Mesenchymal stem cell (in vitro differentiated cells and primary cell): ENCODE data around the gene SPTBN1.

ENCODE experiments used
- DNase-seq: peaks from one replicate; pipeline ENCODE4 v3.0.0-alpha.2; 2013
- H2AFZ ChIP-seq: one replicate; pipeline ENCODE4 v1.6.1; 2013; ENCODE audit warnings: low read depth, mild to moderate bottlenecking, control low read depth, inconsistent platforms, low read length, moderate library complexity
- H2AK5ac ChIP-seq: 2 replicates; pipeline ENCODE4 v1.6.1; 2013; ENCODE audit warnings: low read length, moderate library complexity, mild to moderate bottlenecking, inconsistent platforms; ENCODE audit not compliant: severe bottlenecking
- H2BK120ac ChIP-seq: one replicate; pipeline ENCODE4 v1.6.1; 2013; ENCODE audit warnings: low read depth, mild to moderate bottlenecking, inconsistent platforms, low read length, moderate library complexity
- H2BK12ac ChIP-seq, 2 experiments: one replicate each; pipeline ENCODE4 v1.6.1; 2013; ENCODE audit warnings: inconsistent platforms in 2 of 2, low read length in 2 of 2, mild to moderate bottlenecking in 2 of 2, moderate library complexity in 2 of 2, control low read depth in 1 of 2
- H2BK15ac ChIP-seq: one replicate; pipeline ENCODE4 v1.6.1; 2013; ENCODE audit warnings: mild to moderate bottlenecking, low read depth, inconsistent platforms; ENCODE audit not compliant: poor library complexity, severe bottlenecking
- H2BK5ac ChIP-seq: 2 replicates; pipeline ENCODE4 v1.6.1; 2013; ENCODE audit warnings: low read depth, mild to moderate bottlenecking, low read length, control low read depth, inconsistent platforms; ENCODE audit not compliant: poor library complexity, severe bottlenecking
- H3K14ac ChIP-seq, 2 experiments: one replicate each; pipeline ENCODE4 v1.6.1; 2013; ENCODE audit warnings: inconsistent platforms in 2 of 2, low read length in 2 of 2, control low read depth in 1 of 2, mild to moderate bottlenecking in 1 of 2, moderate library complexity in 1 of 2
- H3K18ac ChIP-seq, 2 experiments: one replicate each; pipeline ENCODE4 v1.6.1; 2013; ENCODE audit warnings: inconsistent platforms in 2 of 2, low read length in 2 of 2, control low read depth in 1 of 2, low read depth in 1 of 2, mild to moderate bottlenecking in 1 of 2
- H3K23ac ChIP-seq, 2 experiments: one replicate each; pipeline ENCODE4 v1.6.1; 2013; ENCODE audit warnings: inconsistent platforms in 2 of 2, low read length in 2 of 2, mild to moderate bottlenecking in 2 of 2, moderate library complexity in 2 of 2, control low read depth in 1 of 2
- H3K27ac ChIP-seq: 2 replicates; pipeline ENCODE4 v1.5.1; 2013; ENCODE audit warnings: mild to moderate bottlenecking, moderate library complexity, low read length, control low read depth, inconsistent platforms; ENCODE audit not compliant: poor library complexity, severe bottlenecking
- H3K27me3 ChIP-seq, 2 experiments: 2 replicates each; pipeline versions ENCODE4 v1.6.1 to v1.7.0; 2013; ENCODE audit warnings: low read length in 2 of 2, mild to moderate bottlenecking in 2 of 2, moderate library complexity in 2 of 2, control low read depth in 1 of 2, inconsistent platforms in 1 of 2; ENCODE audit not compliant: control insufficient read depth in 1 of 2, insufficient read depth in 1 of 2
- H3K36me3 ChIP-seq, 2 experiments: 2 replicates each; pipeline versions ENCODE4 v1.6.1 to v1.7.0; 2013; ENCODE audit warnings: low read length in 2 of 2, control low read depth in 1 of 2, inconsistent platforms in 1 of 2, low read depth in 1 of 2, mild to moderate bottlenecking in 1 of 2; ENCODE audit not compliant: insufficient read depth in 2 of 2, control insufficient read depth in 1 of 2
- H3K4ac ChIP-seq, 2 experiments: one replicate each; pipeline ENCODE4 v1.6.1; 2013; ENCODE audit warnings: inconsistent platforms in 2 of 2, low read length in 2 of 2, mild to moderate bottlenecking in 2 of 2, moderate library complexity in 2 of 2, control low read depth in 1 of 2, low read depth in 1 of 2
- H3K4me1 ChIP-seq: 2 replicates; pipeline ENCODE4 v1.6.1; 2013; ENCODE audit warnings: low read depth, low read length, control low read depth; ENCODE audit not compliant: control insufficient read depth, insufficient read depth
- H3K4me2 ChIP-seq: 2 replicates; pipeline ENCODE4 v1.6.1; 2013; ENCODE audit warnings: low read length, mild to moderate bottlenecking, inconsistent platforms; ENCODE audit not compliant: poor library complexity, severe bottlenecking
- H3K4me3 ChIP-seq, 2 experiments: 2 replicates each; pipeline versions ENCODE4 v1.5.1 to v1.7.0; 2013; ENCODE audit warnings: low read length in 2 of 2, mild to moderate bottlenecking in 2 of 2, control low read depth in 1 of 2, low read depth in 1 of 2; ENCODE audit not compliant: insufficient read depth in 1 of 2
- H3K79me1 ChIP-seq: replicated peaks from 2 replicates; pipeline ENCODE4 v1.6.1; 2013; ENCODE audit warnings: mild to moderate bottlenecking, control low read depth, low read length, inconsistent platforms; ENCODE audit not compliant: poor library complexity, severe bottlenecking
- H3K9ac ChIP-seq: 2 replicates; pipeline ENCODE4 v1.7.0; 2013; ENCODE audit warnings: mild to moderate bottlenecking, low read length, moderate library complexity
- H3K9me3 ChIP-seq: 2 replicates; pipeline ENCODE4 v1.7.0; 2013; ENCODE audit warnings: mild to moderate bottlenecking, low read length; ENCODE audit not compliant: control insufficient read depth
- H4K8ac ChIP-seq: one replicate; pipeline ENCODE4 v1.6.1; 2013; ENCODE audit warnings: inconsistent platforms, mild to moderate bottlenecking, low read length, moderate library complexity
- H4K91ac ChIP-seq: one replicate; pipeline ENCODE4 v1.6.1; 2013; ENCODE audit warnings: mild to moderate bottlenecking, low read length, inconsistent platforms
- WGBS: methylation state at CpG from one replicate; pipeline ENCODE4 v1.1.7; 2013; ENCODE audit warnings: mixed read lengths; 5-methylcytosine and 5-hydroxymethylcytosine counted together

Gene SPTBN1

GRCh38 chr2:54609647-54610046 is 153.5 kb downstream of the SPTBN1 start:
- Histone ChIP-seq H3K23ac (no peak overlapping the region), H3K9me3 (no peaks in the 10 kb centered on the region), H4K91ac (no peak overlapping the region), H3K27ac (peak overlapping the region; percentile 7), H3K4me3 (no peak overlapping the region), H4K8ac (no peak overlapping the region), H3K9ac (no peak overlapping the region), H3K4me2 (no peak overlapping the region), H2BK5ac (no peak overlapping the region), H3K36me3 (peaks cover 11 to 20% of the 10 kb centered on the region in 2 experiments), H3K4me1 (peaks cover 32% of the 10 kb centered on the region), H3K14ac (no peak overlapping the region), H3K27me3 (no peaks in the 10 kb centered on the region), H2BK15ac (no peak overlapping the region), H2BK12ac (no peak overlapping the region), H2AFZ (no peak overlapping the region), H3K18ac (no peak overlapping the region), H2AK5ac (peak overlapping the region; percentile 65), H3K79me1 (no peaks in the 10 kb centered on the region), H3K4ac (no peak overlapping the region), H2BK120ac (no peak overlapping the region)
- WGBS, result 92% methylated on average over 3 of the region's 3 CpGs
- DNase-seq, result no peak

GRCh38 chr2:54610700-54611099 is 154.6 kb downstream of the SPTBN1 start:
- Histone ChIP-seq H3K18ac (no peak overlapping the region), H3K14ac (no peak overlapping the region), H3K23ac (no peak overlapping the region), H4K8ac (no peak overlapping the region), H2AK5ac (no peak overlapping the region), H2BK15ac (no peak overlapping the region), H4K91ac (no peak overlapping the region), H3K4me3 (no peak overlapping the region), H2BK120ac (no peak overlapping the region), H3K4me1 (peaks cover 30% of the 10 kb centered on the region), H3K4me2 (no peak overlapping the region), H3K79me1 (peaks cover 2% of the 10 kb centered on the region), H3K9ac (no peak overlapping the region), H3K36me3 (peaks cover 14 to 28% of the 10 kb centered on the region in 2 experiments), H3K27ac (peak overlapping the region; percentile 22), H3K4ac (no peak overlapping the region), H2BK12ac (no peak overlapping the region), H2AFZ (no peak overlapping the region), H3K9me3 (no peaks in the 10 kb centered on the region), H3K27me3 (no peaks in the 10 kb centered on the region), H2BK5ac (no peak overlapping the region)
- whole genome bisulfite sequencing, result 0% methylated on average over 1 of the region's 1 CpG
- peak; percentile 80 for DNase-seq

- H3K27ac ChIP-seq, result no peak overlapping the region
- H2AFZ ChIP-seq, result no peak overlapping the region
- H3K14ac ChIP-seq, result no peak overlapping the region
- no peak overlapping the region for H3K4me2 ChIP-seq
- H2BK120ac ChIP-seq, result no peak overlapping the region
- H3K4me1 ChIP-seq, result peaks cover 23% of the 10 kb centered on the region
- DNase-seq, result no peak
- no peak overlapping the region for H4K91ac ChIP-seq
- no peak overlapping the region for H3K4me3 ChIP-seq
- H2AK5ac ChIP-seq, result peak overlapping the region; percentile 43
- no peaks in the 10 kb centered on the region for H3K27me3 ChIP-seq
- no peak overlapping the region for H2BK15ac ChIP-seq
- H2BK12ac ChIP-seq, result peak overlapping the region in 1 of 2 experiments; percentile 21
- H3K23ac ChIP-seq, result no peak overlapping the region
- H4K8ac ChIP-seq, result no peak overlapping the region
- H3K36me3 ChIP-seq, result peaks cover 12 to 41% of the 10 kb centered on the region in 2 experiments
- H3K18ac ChIP-seq, result peak overlapping the region in 1 of 2 experiments; percentile 14
- H3K79me1 ChIP-seq, result peaks cover 2% of the 10 kb centered on the region
- no peak overlapping the region for H3K4ac ChIP-seq
- H3K9ac ChIP-seq, result no peak overlapping the region
- 98% methylated on average over 14 of the region's 14 CpGs for WGBS
- H3K9me3 ChIP-seq, result no peaks in the 10 kb centered on the region
- no peak overlapping the region for H2BK5ac ChIP-seq
These were observed 155.9 kb downstream of the SPTBN1 start for GRCh38 chr2:54611830-54612545.

- H3K23ac ChIP-seq, result no peak overlapping the region
- peak overlapping the region; percentile 93 for H3K27ac ChIP-seq
- H3K36me3 ChIP-seq, result peaks cover 20 to 55% of the 10 kb centered on the region in 2 experiments
- no peaks in the 10 kb centered on the region for H3K27me3 ChIP-seq
- H2AK5ac ChIP-seq, result peak overlapping the region; percentile 59
- no peak overlapping the region for H3K18ac ChIP-seq
- DNase-seq, result no peak
- peaks cover 7% of the 10 kb centered on the region for H3K79me1 ChIP-seq
- no peak overlapping the region for H2BK120ac ChIP-seq
- H2AFZ ChIP-seq, result no peak overlapping the region
- no peak overlapping the region for H3K4me2 ChIP-seq
- H3K9ac ChIP-seq, result no peak overlapping the region
- H3K14ac ChIP-seq, result no peak overlapping the region
- WGBS, result 95% methylated on average over 2 of the region's 2 CpGs
- peak overlapping the region; percentile 58 for H2BK5ac ChIP-seq
- H4K8ac ChIP-seq, result no peak overlapping the region
- no peak overlapping the region for H4K91ac ChIP-seq
- no peak overlapping the region for H3K4me3 ChIP-seq
- no peak overlapping the region for H3K4ac ChIP-seq
- H2BK15ac ChIP-seq, result no peak overlapping the region
- H3K9me3 ChIP-seq, result no peaks in the 10 kb centered on the region
- no peak overlapping the region for H2BK12ac ChIP-seq
- H3K4me1 ChIP-seq, result peaks cover 19% of the 10 kb centered on the region
These were observed 157.3 kb downstream of the SPTBN1 start for GRCh38 chr2:54613386-54613785.
